Eye (tissue), 1 donor: ENCODE results near the gene CSNK1D.

Experiments
- DNase-seq: peaks from one replicate; pipeline ENCODE4 v3.0.0-alpha.2; 2015

Gene CSNK1D

GRCh38 chr17:82294064-82294773 lies 20.7 kb upstream of the CSNK1D start:
- no peak for DNase-seq

GRCh38 chr17:82292251-82293154 lies 19.0 kb upstream of the CSNK1D start:
- DNase-seq: peak; percentile 98

- DNase-seq: no peak
Measured at GRCh38 chr17:82291582-82292250, 18.2 kb upstream of the CSNK1D start.

- DNase-seq: no peak
Measured at GRCh38 chr17:82287868-82288801, 14.6 kb upstream of the CSNK1D start.

GRCh38 chr17:82287013-82287867 lies 13.7 kb upstream of the CSNK1D start:
- no peak for DNase-seq

GRCh38 chr17:82285141-82285540 lies 11.6 kb upstream of the CSNK1D start:
- no peak for DNase-seq

GRCh38 chr17:82283208-82283749 lies 9.8 kb upstream of the CSNK1D start:
- DNase-seq: no peak

- DNase-seq: no peak
Measured at GRCh38 chr17:82282239-82283207, 9.0 kb upstream of the CSNK1D start.

- DNase-seq: no peak
Measured at GRCh38 chr17:82281502-82282238, 8.2 kb upstream of the CSNK1D start.

GRCh38 chr17:82281076-82281475 lies 7.6 kb upstream of the CSNK1D start:
- DNase-seq: no peak

- DNase-seq: no peak
Measured at GRCh38 chr17:82280537-82280936, 7.0 kb upstream of the CSNK1D start.

- no peak for DNase-seq
Measured at GRCh38 chr17:82278786-82279391, 5.4 kb upstream of the CSNK1D start.

GRCh38 chr17:82278308-82278707 lies 4.8 kb upstream of the CSNK1D start:
- no peak for DNase-seq

GRCh38 chr17:82277851-82278250 lies 4.4 kb upstream of the CSNK1D start:
- no peak for DNase-seq

- DNase-seq: no peak
Measured at GRCh38 chr17:82276938-82277337, 3.4 kb upstream of the CSNK1D start.

GRCh38 chr17:82275326-82275725 lies 1.8 kb upstream of the CSNK1D start:
- no peak for DNase-seq

- no peak for DNase-seq
Measured at GRCh38 chr17:82274134-82275020, 877 bp upstream of the CSNK1D start.
